GM18517 (cell line): ENCODE data around the gene CLUH.
"Not testable (repeated sequence)": the region's sequence is repeated elsewhere in the genome, so short reads cannot be mapped to it uniquely, and the experiment has no call there.

Experiments used
- ATAC-seq: cut with Tn5 transposase; IDR thresholded peaks from one replicate; pipeline ENCODE4 v1.9.1; 2021; ENCODE audit warnings: mild to moderate bottlenecking, moderate library complexity; ENCODE audit not compliant: unreplicated experiment

The CLUH gene

DNA sequence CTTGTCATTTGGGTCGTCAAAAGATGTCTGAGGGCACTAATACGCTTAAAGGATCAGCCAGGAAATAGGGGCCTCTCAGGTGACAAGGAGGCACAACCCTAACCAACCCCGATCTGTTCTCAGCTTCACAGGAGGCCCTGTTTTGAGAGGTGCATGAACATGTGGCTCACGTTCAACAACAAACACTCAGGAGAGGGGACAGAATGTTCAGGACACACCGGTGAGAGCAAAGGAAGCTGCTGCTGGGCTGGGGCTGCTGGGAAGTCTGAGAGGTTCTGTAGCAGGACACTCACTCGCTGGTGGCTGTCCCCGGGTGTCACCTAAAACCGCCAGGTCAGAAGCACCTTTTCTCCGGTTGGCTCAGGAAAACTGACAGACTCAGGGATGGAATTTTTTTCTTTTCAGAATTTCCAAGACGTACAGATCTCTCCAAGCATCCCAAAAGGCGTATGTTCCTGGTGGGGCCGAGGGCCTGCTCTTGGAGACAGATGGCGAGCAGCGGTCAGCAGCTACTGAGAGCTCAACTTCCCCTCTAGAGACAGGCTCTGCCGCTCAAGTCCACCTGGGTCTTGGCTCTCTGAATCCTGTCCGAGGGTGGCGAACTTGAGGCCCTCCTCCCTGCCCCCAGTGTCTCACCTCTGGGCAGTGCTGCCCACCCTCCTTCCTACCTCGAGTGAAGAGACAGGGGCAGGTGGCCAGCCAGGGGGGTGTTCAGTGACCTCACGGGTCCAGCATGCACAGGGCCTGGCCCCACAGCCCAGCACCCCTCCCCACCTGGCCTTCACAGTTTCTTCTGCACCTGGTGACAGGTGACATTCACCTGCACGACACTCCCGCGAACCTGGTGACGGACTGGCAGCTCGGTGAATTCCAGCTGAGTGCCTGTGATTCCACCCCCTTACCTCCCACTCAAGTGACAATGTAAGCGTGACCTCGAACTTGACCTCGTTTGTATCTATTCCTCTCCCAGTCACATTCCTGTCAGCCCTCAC is 22.9 kb downstream of the CLUH start:
- no peak for ATAC-seq

DNA sequence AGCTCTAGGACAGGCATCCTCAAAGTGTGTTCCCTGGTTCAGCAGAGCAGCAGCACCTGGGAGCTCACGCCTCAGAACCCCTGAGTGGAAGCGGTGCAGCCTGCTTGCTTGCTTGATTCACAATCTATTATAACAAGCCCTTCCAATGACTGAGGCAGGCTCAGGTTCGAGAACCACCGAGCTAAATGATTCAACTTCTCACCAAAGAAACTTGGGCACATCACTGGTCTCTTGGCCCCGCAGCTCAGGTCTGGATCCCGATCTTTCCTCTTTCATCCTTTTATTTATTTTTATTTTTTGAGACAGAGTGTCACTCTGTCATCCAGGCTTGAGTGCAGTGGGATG is 24.5 kb downstream of the CLUH start:
- no peak for ATAC-seq

DNA sequence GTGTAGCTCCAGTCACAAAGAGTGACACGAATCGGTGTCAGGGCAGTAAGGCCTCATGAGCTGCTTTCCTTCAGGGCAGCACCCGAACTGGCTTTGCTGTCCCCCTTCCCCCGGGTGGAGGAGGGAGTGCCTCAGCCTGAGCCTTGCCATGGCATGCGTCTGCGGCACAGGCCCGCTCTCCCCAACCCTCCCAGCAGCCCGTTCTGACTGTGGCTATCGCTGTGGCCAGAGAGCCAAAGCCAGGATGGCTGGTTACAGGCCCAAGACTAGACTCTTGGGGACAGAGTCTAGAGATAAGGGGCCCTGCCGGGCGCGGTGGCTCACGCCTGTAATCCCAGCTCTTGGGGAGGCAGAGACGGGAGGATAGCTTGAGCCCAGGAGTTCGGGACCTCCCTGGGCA is 25.9 kb downstream of the CLUH start:
- no peak for ATAC-seq

DNA sequence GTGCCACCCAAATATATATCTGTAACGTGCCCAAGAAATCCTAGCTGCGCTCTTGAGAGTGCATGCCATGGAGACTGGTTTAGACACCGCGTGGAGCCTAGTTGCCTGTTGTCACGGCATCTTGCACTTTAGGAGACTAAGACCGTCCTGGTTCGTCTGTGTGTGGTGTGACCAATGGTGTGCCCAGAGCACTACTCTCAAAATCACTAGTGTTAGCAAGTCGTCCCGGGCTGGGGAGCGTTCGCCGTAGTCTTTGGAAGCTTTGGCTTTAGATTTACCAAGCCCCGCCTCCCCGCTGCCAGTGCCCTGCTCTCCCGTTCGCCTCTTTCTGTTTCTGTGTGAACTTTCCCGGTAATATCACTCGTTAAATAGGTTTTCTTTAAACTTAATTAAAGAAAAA is 27.0 kb downstream of the CLUH start:
- no peak for ATAC-seq

DNA sequence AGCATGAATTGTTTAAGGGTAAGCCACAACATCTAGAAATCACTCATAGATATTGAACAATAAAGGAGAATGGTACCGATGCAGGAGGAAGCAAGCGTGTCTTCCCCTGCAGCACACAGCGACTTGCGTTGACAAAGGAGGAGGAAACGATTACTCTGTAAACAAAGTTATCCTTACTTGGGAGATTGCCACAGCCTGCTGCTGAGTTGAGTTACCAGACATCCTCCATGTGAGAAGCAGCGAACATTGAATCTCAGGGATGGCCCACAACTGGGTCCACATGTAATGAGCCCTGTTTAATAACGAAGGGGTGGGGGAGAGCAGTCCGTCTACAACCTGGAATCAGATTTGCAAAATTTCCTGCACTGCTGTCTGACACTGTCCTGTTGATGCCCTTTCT is 27.7 kb downstream of the CLUH start:
- ATAC-seq: no peak

DNA sequence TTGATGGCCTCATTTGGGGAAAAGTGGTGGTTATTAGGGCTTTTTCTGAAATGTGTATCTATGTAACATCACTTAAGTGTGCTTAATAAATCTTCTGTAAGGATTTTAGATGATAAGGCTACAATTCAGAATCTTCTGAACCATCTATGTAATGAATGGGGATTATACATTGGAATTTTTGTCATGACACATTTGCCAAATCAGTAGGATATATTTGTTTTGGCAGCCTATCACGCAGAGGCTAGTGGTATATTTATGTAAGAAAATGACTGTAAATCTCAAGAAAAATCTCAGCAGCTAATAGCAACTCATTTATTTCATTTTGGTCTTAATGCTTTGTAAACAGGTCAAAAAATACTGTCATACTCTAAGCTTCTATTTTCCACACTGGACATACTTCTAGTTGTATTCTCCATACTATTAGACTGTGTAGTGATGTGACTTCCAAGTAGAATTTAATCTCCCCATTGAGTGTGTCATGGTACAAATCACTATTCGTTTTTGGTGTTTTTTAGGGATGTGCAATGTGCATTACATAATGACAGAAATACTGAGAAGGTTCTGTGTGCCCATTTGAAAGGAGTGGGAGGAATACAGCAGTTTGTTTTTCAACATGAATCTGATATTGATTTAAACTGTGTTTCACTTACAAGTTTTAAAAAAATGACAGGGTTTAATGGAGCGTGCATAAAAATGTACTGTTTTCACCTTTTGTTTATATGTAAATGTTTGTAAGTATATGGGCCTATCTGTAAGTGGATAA is 29.2 kb downstream of the CLUH start:
- no peak for ATAC-seq

DNA sequence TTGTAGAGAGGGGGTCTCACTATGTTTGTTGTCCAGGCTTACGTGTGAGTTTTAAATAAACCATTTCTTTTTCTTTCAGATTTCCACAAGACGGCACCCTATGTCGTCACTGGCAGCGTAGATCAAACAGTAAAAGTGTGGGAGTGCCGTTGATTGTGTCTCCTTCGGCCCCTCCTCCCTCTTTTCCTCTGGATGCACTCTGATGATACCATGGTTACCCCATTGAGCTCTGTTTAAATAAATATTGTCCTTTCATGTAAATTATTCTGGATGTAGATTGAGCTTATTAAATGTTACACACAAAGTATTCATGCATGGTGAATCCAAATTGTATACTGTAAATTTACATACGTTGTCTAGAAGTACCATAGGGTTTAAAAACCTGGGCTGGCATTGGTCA is 29.9 kb downstream of the CLUH start:
- no peak for ATAC-seq

DNA sequence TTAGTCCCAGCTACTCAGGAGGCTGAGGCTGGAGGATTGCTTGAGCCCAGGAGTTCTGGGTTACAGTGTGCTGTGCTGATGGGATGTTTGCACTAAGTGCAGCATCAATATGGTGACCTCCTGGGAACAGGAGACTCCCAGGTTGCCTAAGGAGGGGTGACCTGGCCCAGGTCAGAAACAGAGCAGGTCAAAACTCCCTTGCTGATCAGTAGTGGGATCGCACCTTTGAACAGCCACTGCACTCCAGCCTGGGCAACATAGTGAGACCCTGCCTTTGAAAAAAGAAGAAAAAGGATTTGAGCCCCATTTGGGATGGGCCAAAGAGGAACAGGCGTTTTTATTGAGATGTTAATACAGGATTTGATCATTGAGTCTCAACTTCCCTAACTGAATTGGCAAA is 30.6 kb downstream of the CLUH start:
- ATAC-seq: no peak

DNA sequence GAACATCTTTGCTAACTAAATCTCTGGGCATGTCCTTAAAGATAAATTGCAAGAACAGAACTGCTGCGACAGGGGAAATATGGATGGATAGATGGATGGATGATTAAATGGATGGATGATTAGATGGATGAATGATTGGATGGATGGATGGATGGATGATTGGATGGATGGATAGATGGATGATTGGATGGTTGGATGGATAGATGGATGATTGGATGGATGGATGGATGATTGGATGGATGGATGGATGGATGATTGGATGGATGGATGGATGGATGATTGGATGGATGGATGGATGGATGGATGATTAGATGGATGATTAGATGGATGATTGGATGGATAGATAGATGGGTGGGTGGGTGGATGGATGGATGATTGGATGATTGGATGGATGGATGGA is 32.3 kb downstream of the CLUH start:
- ATAC-seq: not testable (repeated sequence)

DNA sequence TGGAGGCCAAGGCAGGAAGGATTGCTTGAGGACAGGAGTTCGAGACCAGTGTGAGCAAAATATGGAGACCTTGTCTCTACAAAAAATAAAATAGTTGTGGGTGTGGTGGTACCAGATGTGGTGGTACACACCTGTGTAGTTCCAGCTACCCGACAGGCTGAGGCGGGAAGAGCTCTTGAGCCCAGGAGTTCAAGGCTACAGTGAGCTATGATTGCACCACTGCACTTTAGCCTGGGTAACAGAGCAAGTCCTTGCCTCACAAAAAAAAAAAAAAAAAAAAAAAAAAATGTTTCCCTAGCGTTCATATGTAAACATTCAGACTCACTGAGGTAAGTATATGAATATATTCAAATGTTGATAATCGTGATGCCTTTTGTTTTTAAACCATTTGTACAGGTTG is 39.5 kb downstream of the CLUH start:
- ATAC-seq: no peak

DNA sequence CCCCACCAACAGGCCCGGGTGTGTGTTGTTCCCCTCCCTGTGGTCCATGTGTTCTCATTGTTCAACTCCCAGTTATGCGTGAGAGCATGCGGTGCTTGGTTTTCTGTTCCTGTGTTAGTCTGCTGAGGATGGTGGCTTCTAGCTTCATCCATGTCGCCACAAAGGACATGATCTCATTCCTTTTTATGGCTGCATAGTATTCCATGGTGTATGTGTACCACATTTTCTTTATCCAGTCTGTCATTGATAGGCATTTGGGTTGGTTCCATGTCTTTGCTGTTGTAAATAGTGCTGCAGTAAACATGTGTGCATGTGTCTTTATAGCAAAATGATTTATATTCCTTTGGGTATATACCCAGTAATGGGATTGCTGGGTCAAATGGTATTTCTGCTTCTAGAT is 51.2 kb downstream of the CLUH start:
- ATAC-seq: not testable (repeated sequence)

DNA sequence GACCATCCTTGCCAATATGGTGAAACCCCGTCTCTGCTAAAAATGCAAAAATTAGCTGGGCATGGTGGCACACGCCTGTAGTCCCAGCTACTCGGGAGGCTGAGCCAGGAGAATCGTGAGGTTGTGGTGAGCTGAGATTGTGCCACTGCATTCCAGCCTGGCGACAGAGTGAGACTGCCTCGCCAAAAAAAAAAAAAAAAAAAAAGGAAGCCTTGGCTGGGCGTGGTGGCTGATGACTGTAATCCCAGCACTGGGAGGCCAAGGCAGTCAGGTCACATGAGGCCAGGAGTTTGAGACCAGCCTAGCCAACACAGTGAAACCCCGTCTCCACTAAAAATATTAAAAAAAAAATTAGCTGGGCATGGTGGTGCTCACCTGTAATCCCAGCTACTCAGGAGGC is 52.2 kb downstream of the CLUH start:
- ATAC-seq: not testable (repeated sequence)

DNA sequence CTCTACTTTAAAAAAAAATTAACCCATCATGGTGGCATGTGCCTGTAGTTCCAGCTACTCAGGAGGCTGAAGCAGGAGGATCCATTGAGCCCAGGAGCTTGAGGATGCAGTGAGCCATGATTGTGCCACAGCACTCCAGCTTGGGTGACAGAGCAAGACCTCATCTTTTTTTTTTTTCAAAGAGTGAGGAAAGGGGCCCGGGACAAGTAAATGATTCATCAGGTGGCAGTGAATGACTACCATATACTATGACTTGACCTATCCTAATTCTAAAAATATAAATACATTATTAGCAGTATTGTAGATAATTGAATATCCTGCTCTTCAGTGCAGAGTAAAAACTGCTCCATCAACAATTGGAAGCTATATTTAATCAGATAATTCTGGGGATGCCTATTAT is 55.3 kb downstream of the CLUH start:
- ATAC-seq: no peak

DNA sequence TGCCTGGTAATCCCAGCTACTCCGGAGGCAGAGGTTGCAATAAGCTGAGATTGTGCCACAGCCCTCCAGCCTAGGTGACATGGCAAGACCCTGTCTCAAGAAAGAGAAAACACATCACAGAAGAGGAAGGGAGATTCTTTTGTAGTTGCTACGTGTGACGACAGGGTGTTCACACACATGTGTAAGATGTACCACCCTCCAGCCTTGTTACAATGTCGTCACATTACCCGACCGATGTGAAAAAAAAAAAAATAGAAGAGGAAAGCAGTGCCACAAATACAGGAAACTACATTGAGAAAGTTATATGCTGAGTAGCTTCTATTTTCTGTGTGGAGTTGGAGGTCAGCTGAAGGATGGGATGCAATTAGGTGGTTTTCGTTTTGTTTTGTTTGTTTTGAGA is 56.0 kb downstream of the CLUH start:
- no peak for ATAC-seq

DNA sequence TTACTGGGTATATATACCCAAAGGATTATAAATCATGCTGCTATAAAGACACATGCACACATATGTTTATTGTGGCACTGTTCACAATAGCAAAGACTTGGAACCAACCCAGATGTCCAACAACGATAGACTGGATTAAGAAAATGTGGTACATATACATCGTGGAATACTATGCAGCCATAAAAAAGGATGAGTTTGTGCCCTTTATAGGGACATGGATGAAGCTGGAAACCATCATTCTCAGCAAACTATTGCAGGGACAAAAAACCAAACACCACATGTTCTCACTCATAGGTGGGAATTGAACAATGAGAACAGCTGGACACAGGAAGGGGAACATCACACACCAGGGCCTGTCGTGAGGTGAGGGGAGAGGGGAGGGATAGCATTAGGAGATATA is 58.7 kb downstream of the CLUH start:
- not testable (repeated sequence) for ATAC-seq

DNA sequence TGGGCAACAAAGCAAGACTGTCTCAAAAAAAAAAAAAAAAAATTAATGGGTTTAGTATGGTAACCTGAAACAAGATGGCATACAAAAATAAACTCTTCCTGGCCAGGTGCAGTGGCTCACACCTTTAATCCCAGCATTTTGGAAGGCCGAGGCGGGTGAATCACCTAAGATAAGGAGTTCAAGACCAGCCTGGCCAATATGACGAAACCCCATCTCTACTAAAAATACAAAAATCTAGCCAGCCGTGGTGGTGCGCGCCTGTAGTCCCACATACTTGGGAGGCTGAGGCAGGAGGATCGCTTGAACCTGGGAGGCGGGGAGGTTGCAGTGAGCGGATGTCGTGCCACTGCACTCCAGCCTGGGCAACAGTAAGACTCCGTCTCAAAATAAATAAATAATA is 62.4 kb downstream of the CLUH start:
- ATAC-seq: no peak

DNA sequence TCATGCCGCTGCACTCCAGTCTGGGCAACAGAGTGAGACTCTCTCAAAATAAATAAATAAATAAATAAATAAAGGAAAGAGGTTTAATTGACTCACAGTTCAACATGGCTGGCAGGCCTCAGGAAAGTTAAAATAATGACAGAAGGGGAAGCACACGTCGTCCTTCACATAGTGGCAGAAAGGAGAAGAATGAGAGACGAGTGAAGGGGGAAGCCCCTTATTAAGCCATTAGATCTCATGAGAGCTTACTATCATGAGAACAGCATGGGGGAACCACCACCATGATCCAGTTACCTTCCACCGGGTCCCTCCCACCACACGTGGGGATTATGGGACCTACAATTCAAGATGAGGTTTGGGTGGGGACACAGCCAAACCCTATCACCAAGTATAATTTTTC is 63.6 kb downstream of the CLUH start:
- ATAC-seq: no peak

DNA sequence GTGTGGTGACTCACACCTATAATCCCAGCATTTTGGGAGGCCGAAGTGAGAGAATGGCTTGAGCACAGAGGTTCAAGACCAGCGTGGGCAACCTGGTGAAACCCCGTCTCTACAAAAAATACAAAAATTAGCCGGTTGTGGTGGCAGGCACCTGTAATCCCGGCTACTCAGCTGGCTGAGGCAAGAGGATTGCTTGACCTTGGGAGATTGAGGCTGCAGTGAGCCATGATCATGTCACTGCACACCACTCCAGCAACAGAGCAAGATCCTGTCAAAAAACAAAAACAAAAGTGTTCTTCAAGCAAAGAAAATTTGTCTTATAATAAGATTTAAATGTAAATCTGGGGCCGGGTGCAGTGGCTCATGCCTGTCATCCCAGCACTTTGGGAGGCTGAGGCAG is 66.6 kb downstream of the CLUH start:
- no peak for ATAC-seq
